GM19455 (cell line): ENCODE data around the gene RNF13.
"Not testable (repeated sequence)": the region's sequence is repeated elsewhere in the genome, so short reads cannot be mapped to it uniquely, and the experiment has no call there.

ENCODE experiments used
- ATAC-seq: cut with Tn5 transposase; IDR thresholded peaks from one replicate; pipeline ENCODE4 v1.9.1; 2021; ENCODE audit not compliant: unreplicated experiment

RNF13 gene

GRCh38 chr3:149838491-149838890 is 25.5 kb downstream of the RNF13 start:
- ATAC-seq = not testable (repeated sequence)

- not testable (repeated sequence) for ATAC-seq
Observed at GRCh38 chr3:149839469-149839868, 26.5 kb downstream of the RNF13 start.

- ATAC-seq = no peak
Observed at GRCh38 chr3:149839896-149840295, 26.9 kb downstream of the RNF13 start.

GRCh38 chr3:149843502-149843901 is 30.5 kb downstream of the RNF13 start:
- no peak for ATAC-seq

GRCh38 chr3:149844091-149844490 is 31.1 kb downstream of the RNF13 start:
- ATAC-seq = no peak

- ATAC-seq = no peak
Observed at GRCh38 chr3:149845570-149846244, 32.7 kb downstream of the RNF13 start.

GRCh38 chr3:149848238-149848637 is 35.2 kb downstream of the RNF13 start:
- ATAC-seq = no peak

- no peak for ATAC-seq
Observed at GRCh38 chr3:149848688-149849087, 35.7 kb downstream of the RNF13 start.

GRCh38 chr3:149850787-149851584 is 38.0 kb downstream of the RNF13 start:
- no peak for ATAC-seq

GRCh38 chr3:149858911-149859310 is 45.9 kb downstream of the RNF13 start:
- ATAC-seq = no peak

GRCh38 chr3:149860881-149861280 is 47.9 kb downstream of the RNF13 start:
- ATAC-seq = no peak

GRCh38 chr3:149867563-149867962 is 54.5 kb downstream of the RNF13 start:
- no peak for ATAC-seq

GRCh38 chr3:149871855-149872254 is 58.8 kb downstream of the RNF13 start:
- ATAC-seq = no peak

- no peak for ATAC-seq
Observed at GRCh38 chr3:149872589-149872988, 59.6 kb downstream of the RNF13 start.

GRCh38 chr3:149877668-149878067 is 64.7 kb downstream of the RNF13 start:
- ATAC-seq = no peak

- no peak for ATAC-seq
Observed at GRCh38 chr3:149879872-149880271, 66.9 kb downstream of the RNF13 start.

GRCh38 chr3:149881879-149882278 is 68.9 kb downstream of the RNF13 start:
- ATAC-seq = no peak

- ATAC-seq = no peak
Observed at GRCh38 chr3:149883134-149883533, 70.1 kb downstream of the RNF13 start.

GRCh38 chr3:149883860-149884259 is 70.8 kb downstream of the RNF13 start:
- ATAC-seq = not testable (repeated sequence)

GRCh38 chr3:149884848-149885247 is 71.8 kb downstream of the RNF13 start:
- not testable (repeated sequence) for ATAC-seq

- ATAC-seq = no peak
Observed at GRCh38 chr3:149886957-149887356, 73.9 kb downstream of the RNF13 start.

- ATAC-seq = no peak
Observed at GRCh38 chr3:149891621-149892020, 78.6 kb downstream of the RNF13 start.
